GM10847 (cell line): ENCODE measurements around the gene LIPM.

Experiments
- POLR2A ChIP-seq: IDR thresholded peaks from 2 replicates; pipeline ENCODE4 v1.6.1; 2011; ENCODE audit not compliant: insufficient read length; ENCODE audit errors: extremely low read depth

Gene LIPM

GRCh38 chr10:88788924-88789323 is 13.6 kb upstream of the LIPM start:
- no peak for TF ChIP-seq POLR2A

- TF ChIP-seq POLR2A: no peak
Observed at GRCh38 chr10:88791924-88792323, 10.6 kb upstream of the LIPM start.

- no peak for TF ChIP-seq POLR2A
Observed at GRCh38 chr10:88792661-88793060, 9.9 kb upstream of the LIPM start.

GRCh38 chr10:88793712-88794299 is 8.7 kb upstream of the LIPM start:
- TF ChIP-seq POLR2A: no peak

GRCh38 chr10:88794731-88795130 is 7.8 kb upstream of the LIPM start:
- TF ChIP-seq POLR2A: no peak

GRCh38 chr10:88800152-88801125 is 2.1 kb upstream of the LIPM start:
- no peak for TF ChIP-seq POLR2A

GRCh38 chr10:88803641-88804040 is 1.1 kb downstream of the LIPM start:
- TF ChIP-seq POLR2A: no peak

GRCh38 chr10:88804083-88804812 is 1.7 kb downstream of the LIPM start:
- no peak for TF ChIP-seq POLR2A

- TF ChIP-seq POLR2A: no peak
Observed at GRCh38 chr10:88805361-88805760, 2.8 kb downstream of the LIPM start.

- no peak for TF ChIP-seq POLR2A
Observed at GRCh38 chr10:88805924-88806323, 3.4 kb downstream of the LIPM start.

GRCh38 chr10:88809621-88810020 is 7.1 kb downstream of the LIPM start:
- TF ChIP-seq POLR2A: no peak

GRCh38 chr10:88810196-88810961 is 7.8 kb downstream of the LIPM start:
- no peak for TF ChIP-seq POLR2A

- no peak for TF ChIP-seq POLR2A
Observed at GRCh38 chr10:88813200-88813599, 10.7 kb downstream of the LIPM start.

- no peak for TF ChIP-seq POLR2A
Observed at GRCh38 chr10:88819290-88819689, 16.8 kb downstream of the LIPM start.
